HepG2 (cell line): ENCODE measurements around the gene RIPOR1. TPM values are rescaled to one million over a fixed set of nuclear protein-coding genes. Genes with fewer than 3 reads are reported as not detected.
A peak's percentile ranks its signal among the peaks of the same experiment; 100 is the strongest.

Experiments used
- ATAC-seq: fragments of 200-7000 bp; cut with Tn5 transposase; 3 replicates; pipeline ENCODE4 v1.9.1; 2020; ENCODE audit warnings: mild to moderate bottlenecking, moderate library complexity
- BruUV-seq: library from RNA; stranded (reverse); fragments of 400-500 nt; replicated peaks from 2 replicates; lab custom pipeline; 2021; lab: Mats Ljungman, UMichigan
- CTCF ChIA-PET: fragments of 300-600 bp; formaldehyde crosslinking; extraction: SDS; loops from one replicate; lab custom pipeline; 2021; ENCODE audit warnings: low total read pairs, inconsistent platforms, low intra/inter-chr PET ratio; lab: Yijun Ruan, JAX
- POLR2A ChIA-PET: fragments of 350-600 bp; sonication (Branson Sonifier 250); formaldehyde crosslinking; loops from one replicate; lab custom pipeline; 2020; ENCODE audit warnings: antibody characterized with exemption, inconsistent platforms; lab: Yijun Ruan, JAX
- DNase-seq: peaks from one replicate; pipeline ENCODE4 v3.0.0-alpha.2; 2015; ENCODE audit warnings: low spot score
- FAIRE-seq: peaks from 3 replicates; lab custom pipeline; 2011; peaks lifted over from hg19 to GRCh38; lab: Jason Lieb, UNC
- H2AFZ ChIP-seq: one replicate; pipeline ENCODE4 v1.6.1; 2011; ENCODE audit warnings: low read length, inconsistent platforms
- H3K27ac ChIP-seq: fragments of 300-600 bp; 3 replicates; pipeline ENCODE4 v1.8.0; 2011; ENCODE audit warnings: mixed run types, mild to moderate bottlenecking, mixed read lengths, low read length, inconsistent platforms; ENCODE audit not compliant: insufficient read depth; ENCODE audit errors: extremely low read length
- H3K27me3 ChIP-seq, 2 experiments: fragments of 200-600 bp in 1 of 2; 2 replicates in 1 of 2; 3 replicates in 1 of 2; pipeline versions ENCODE4 v1.6.0 to v1.8.0; 2011; ENCODE audit warnings: low read length in 2 of 2, mild to moderate bottlenecking in 2 of 2, moderate library complexity in 2 of 2, inconsistent platforms in 1 of 2; ENCODE audit not compliant: insufficient read depth in 2 of 2, control insufficient read depth in 1 of 2
- H3K36me3 ChIP-seq, 2 experiments: fragments of 200-600 bp in 1 of 2; replicated peaks in 1 of 2; 2 replicates in 1 of 2; 3 replicates in 1 of 2; pipeline versions ENCODE4 v1.5.1 to v1.8.0; 2011; ENCODE audit warnings: low read length in 2 of 2, inconsistent platforms in 1 of 2; ENCODE audit not compliant: insufficient read depth in 2 of 2, control insufficient read depth in 1 of 2
- H3K4me1 ChIP-seq: 2 replicates; pipeline ENCODE4 v1.5.1; 2012; ENCODE audit warnings: low read length, inconsistent platforms; ENCODE audit not compliant: insufficient read depth
- H3K4me2 ChIP-seq: 2 replicates; pipeline ENCODE4 v1.6.0; 2011; ENCODE audit warnings: low read depth, low read length, inconsistent platforms
- H3K4me3 ChIP-seq, 3 experiments: fragments of 200-600 bp in 1 of 3; sonication (generic), shearing (Covaris generic) in 1 of 3; replicated peaks in 1 of 3; 2 replicates each; pipeline ENCODE4 v1.5.1; 2011 to 2016; ENCODE audit warnings: low read length in 3 of 3, inconsistent platforms in 2 of 3, low read depth in 2 of 3, mild to moderate bottlenecking in 2 of 3, control low read depth in 1 of 3, mixed read lengths in 1 of 3; ENCODE audit not compliant: insufficient read depth in 1 of 3
- H3K79me2 ChIP-seq: one replicate; pipeline ENCODE4 v1.6.1; 2011; ENCODE audit warnings: low read length, inconsistent platforms; ENCODE audit not compliant: insufficient read depth
- H3K9ac ChIP-seq: 2 replicates; pipeline ENCODE4 v1.6.0; 2011; ENCODE audit warnings: mild to moderate bottlenecking, low read depth, low read length, inconsistent platforms; ENCODE audit not compliant: insufficient read depth
- H3K9me3 ChIP-seq: 2 replicates; pipeline ENCODE4 v1.5.1; 2012; ENCODE audit warnings: mild to moderate bottlenecking, low read length
- H4K20me1 ChIP-seq: 2 replicates; pipeline ENCODE4 v1.6.0; 2011; ENCODE audit warnings: inconsistent platforms, mild to moderate bottlenecking, low read length, moderate library complexity; ENCODE audit not compliant: insufficient read depth
- AGO2 ChIP-seq: fragments of 200-400 bp; formaldehyde crosslinking; optimal IDR thresholded peaks from 2 replicates; pipeline ENCODE3; 2017; ENCODE audit warnings: mild to moderate bottlenecking, low read depth, low read length, moderate library complexity
- HNRNPL ChIP-seq: fragments of 200-400 bp; formaldehyde crosslinking; IDR thresholded peaks from 2 replicates; pipeline ENCODE4 v1.6.1; 2017; ENCODE audit warnings: mild to moderate bottlenecking, low read depth, low read length
- MYPOP ChIP-seq: sonication (generic); formaldehyde crosslinking; IDR thresholded peaks from 2 replicates; pipeline ENCODE4 v1.8.1; 2023; ENCODE audit warnings: mild to moderate bottlenecking, moderate library complexity, missing genetic modification reagents
- RBM22 ChIP-seq: fragments of 200-400 bp; formaldehyde crosslinking; optimal IDR thresholded peaks from 2 replicates; pipeline ENCODE3; 2017; ENCODE audit warnings: mild to moderate bottlenecking, low read length, moderate library complexity
- ZNF337 ChIP-seq: sonication (generic); formaldehyde crosslinking; IDR thresholded peaks from 2 replicates; pipeline ENCODE4 v1.5.1; 2020; ENCODE audit warnings: missing genetic modification reagents, low read depth, mild to moderate bottlenecking, borderline replicate concordance
- ZNF563 ChIP-seq: sonication (generic); formaldehyde crosslinking; IDR thresholded peaks from 2 replicates; pipeline ENCODE4 v1.8.0; 2022; ENCODE audit warnings: mild to moderate bottlenecking, moderate library complexity, missing genetic modification reagents
- WGBS: methylation state at CpG from one replicate; pipeline ENCODE4 v1.1.6; 2017; ENCODE audit warnings: low lambda C conversion rate; 5-methylcytosine and 5-hydroxymethylcytosine counted together
- in situ Hi-C: cut with HindIII; loops from 2 replicates; pipeline ENCODE4 v1.10.0; 2017; ENCODE audit warnings: low pct_unique_long_range_greater_than_20kb; ENCODE audit not compliant: extremely low pct_ligation_motif_present
- intact Hi-C: fragments of 100-400 bp; cut with micrococcal nuclease; formaldehyde crosslinking; loops from one replicate; pipeline ENCODE4 v1.10.0; 2022; ENCODE audit not compliant: unreplicated experiment
- polyA plus RNA-seq, 8 experiments: library from polyadenylated mRNA; depleted of rRNA in 3 of 8; stranded (reverse) in 7 of 8; unstranded in 1 of 8; fragments of >200 nt; fragmentation: Illumina TruSeq in 4 of 8; extraction: Trizol in 4 of 8; gene quantifications; 2 replicates each; pipeline versions ENCODE4 v1.2.1 to v1.2.3, GENCODE V29; 2011 to 2016; ENCODE audit warnings: low read depth in 4 of 8, missing spikeins in 1 of 8, mixed read lengths in 1 of 8; ENCODE audit not compliant: insufficient read depth in 1 of 8
- total RNA-seq, 5 experiments: library from RNA; depleted of rRNA; stranded (reverse); fragments of >200 nt; fragmentation: Illumina TruSeq; extraction: Trizol; gene quantifications; 2 replicates each; pipeline ENCODE4 v1.2.3, GENCODE V29; 2016; ENCODE audit warnings: low read depth in 1 of 5

The RIPOR1 gene
- total and polyA plus RNA-seq, 2 of the 13 experiments (the other 11 are each of a cell fraction or from before 2014, with no cell fraction given), result 4.6 to 8.1 TPM

GRCh38 chr16:67542464-67542863 lies 13.8 kb downstream of the RIPOR1 start:
- ChIA-PET CTCF (interaction anchor here (3.5 kb wide), 1 partner anchor 21 kb away, joined by 22 read pairs; no protein-coding TSS in a partner anchor), POLR2A (no interaction called here)
- peaks cover 20% of the 10 kb centered on the region for H3K4me1 ChIP-seq
- no peaks in the 10 kb centered on the region for H3K27me3 ChIP-seq
- no peaks in the 10 kb centered on the region for H3K9me3 ChIP-seq
- no peak overlapping the region for H3K27ac ChIP-seq
- DNase-seq (no peak), FAIRE-seq (no peak), ATAC-seq (no peak)
- no peaks in the 10 kb centered on the region for H3K79me2 ChIP-seq
- intact Hi-C loops, result no loop called here
- no peak overlapping the region for H3K4me2 ChIP-seq
- H2AFZ ChIP-seq, result no peak overlapping the region
- in situ Hi-C loops, result no loop called here
- no TSS peak for BruUV-seq
- no peak overlapping the region for H3K9ac ChIP-seq
- peaks cover 8% of the 10 kb centered on the region; the same call in 1 of the 2 replicates for H4K20me1 ChIP-seq
- TF ChIP-seq RBM22, result peak; percentile 24
- no peak for TF ChIP-seq ZNF337 (CRISPR knock-in tag)
- no peak for TF ChIP-seq MYPOP
- H3K36me3 ChIP-seq, result peaks cover 15 to 28% of the 10 kb centered on the region in 2 experiments; a peak in 4 of 5 replicates
- no peak overlapping the region for H3K4me3 ChIP-seq

GRCh38 chr16:67543036-67543435 lies 14.4 kb downstream of the RIPOR1 start:
- POLR2A ChIA-PET, result no interaction called here
- H3K27ac ChIP-seq, result no peak overlapping the region
- no peak overlapping the region for H3K4me3 ChIP-seq
- H3K9me3 ChIP-seq, result no peaks in the 10 kb centered on the region
- H3K4me2 ChIP-seq, result no peak overlapping the region
- FAIRE-seq (no peak), ATAC-seq (no peak), DNase-seq (no peak)
- H3K27me3 ChIP-seq, result no peaks in the 10 kb centered on the region
- WGBS, result 95% methylated on average over 8 of the region's 8 CpGs
- TF ChIP-seq ZNF563 (CRISPR knock-in tag) (no peak), AGO2 (peak; percentile 58), HNRNPL (0 out of 2 replicates have a peak, but pooled peaks have one; percentile 0)
- CTCF ChIA-PET, result interaction anchor here (3.5 kb wide), 1 partner anchor 22 kb away, joined by 22 read pairs; no protein-coding TSS in a partner anchor
- peaks cover 20% of the 10 kb centered on the region for H3K4me1 ChIP-seq
- intact Hi-C loops, result no loop called here
- H4K20me1 ChIP-seq, result peaks cover 8% of the 10 kb centered on the region; the same call in 1 of the 2 replicates
- peaks cover 15 to 28% of the 10 kb centered on the region in 2 experiments; a peak in 4 of 5 replicates for H3K36me3 ChIP-seq
- no peaks in the 10 kb centered on the region for H3K79me2 ChIP-seq
- no TSS peak for BruUV-seq
- H3K9ac ChIP-seq, result no peak overlapping the region
- in situ Hi-C loops, result no loop called here
- H2AFZ ChIP-seq, result no peak overlapping the region
